LNCAP (cell line): ENCODE measurements around the gene PRDM10.

Source experiments
- CTCF ChIP-seq: fragments of 450-650 bp; IDR thresholded peaks from 2 replicates; pipeline ENCODE4 v1.5.1; 2017; ENCODE audit warnings: mild to moderate bottlenecking

The PRDM10 gene

GRCh38 chr11:129946965-129947364 lies 55.7 kb downstream of the PRDM10 start:
- TF ChIP-seq CTCF = no peak

GRCh38 chr11:129946256-129946655 lies 56.4 kb downstream of the PRDM10 start:
- TF ChIP-seq CTCF = no peak

GRCh38 chr11:129945373-129945772 lies 57.3 kb downstream of the PRDM10 start:
- no peak for TF ChIP-seq CTCF

GRCh38 chr11:129944696-129945095 lies 57.9 kb downstream of the PRDM10 start:
- no peak for TF ChIP-seq CTCF

GRCh38 chr11:129943036-129943435 lies 59.6 kb downstream of the PRDM10 start:
- TF ChIP-seq CTCF = no peak

- TF ChIP-seq CTCF = no peak
These were observed 63.1 kb downstream of the PRDM10 start for GRCh38 chr11:129939510-129939909.

- no peak for TF ChIP-seq CTCF
These were observed 63.9 kb downstream of the PRDM10 start for GRCh38 chr11:129938764-129939163.

GRCh38 chr11:129937592-129938238 lies 64.9 kb downstream of the PRDM10 start:
- no peak for TF ChIP-seq CTCF
